Stimulated activated CD4-positive, alpha-beta T cell treated with anti-CD3 and anti-CD28 coated beads, Interleukin-4, amount 100 ng/mL, for 48 hours (primary cell): ENCODE results near the gene CYP4F8.
"Not testable (repeated sequence)": the region's sequence is repeated elsewhere in the genome, so short reads cannot be mapped to it uniquely, and the experiment has no call there.

Source experiments
- DNase-seq, 2 donors: peaks; one replicate each; pipeline ENCODE4 v3.0.0-alpha.2; 2020; ENCODE audit warnings: low read depth in 2 of 2

Gene CYP4F8, protein sequence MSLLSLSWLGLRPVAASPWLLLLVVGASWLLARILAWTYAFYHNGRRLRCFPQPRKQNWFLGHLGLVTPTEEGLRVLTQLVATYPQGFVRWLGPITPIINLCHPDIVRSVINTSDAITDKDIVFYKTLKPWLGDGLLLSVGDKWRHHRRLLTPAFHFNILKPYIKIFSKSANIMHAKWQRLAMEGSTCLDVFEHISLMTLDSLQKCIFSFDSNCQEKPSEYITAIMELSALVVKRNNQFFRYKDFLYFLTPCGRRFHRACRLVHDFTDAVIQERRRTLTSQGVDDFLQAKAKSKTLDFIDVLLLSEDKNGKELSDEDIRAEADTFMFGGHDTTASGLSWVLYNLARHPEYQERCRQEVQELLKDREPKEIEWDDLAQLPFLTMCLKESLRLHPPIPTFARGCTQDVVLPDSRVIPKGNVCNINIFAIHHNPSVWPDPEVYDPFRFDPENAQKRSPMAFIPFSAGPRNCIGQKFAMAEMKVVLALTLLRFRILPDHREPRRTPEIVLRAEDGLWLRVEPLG

DNA sequence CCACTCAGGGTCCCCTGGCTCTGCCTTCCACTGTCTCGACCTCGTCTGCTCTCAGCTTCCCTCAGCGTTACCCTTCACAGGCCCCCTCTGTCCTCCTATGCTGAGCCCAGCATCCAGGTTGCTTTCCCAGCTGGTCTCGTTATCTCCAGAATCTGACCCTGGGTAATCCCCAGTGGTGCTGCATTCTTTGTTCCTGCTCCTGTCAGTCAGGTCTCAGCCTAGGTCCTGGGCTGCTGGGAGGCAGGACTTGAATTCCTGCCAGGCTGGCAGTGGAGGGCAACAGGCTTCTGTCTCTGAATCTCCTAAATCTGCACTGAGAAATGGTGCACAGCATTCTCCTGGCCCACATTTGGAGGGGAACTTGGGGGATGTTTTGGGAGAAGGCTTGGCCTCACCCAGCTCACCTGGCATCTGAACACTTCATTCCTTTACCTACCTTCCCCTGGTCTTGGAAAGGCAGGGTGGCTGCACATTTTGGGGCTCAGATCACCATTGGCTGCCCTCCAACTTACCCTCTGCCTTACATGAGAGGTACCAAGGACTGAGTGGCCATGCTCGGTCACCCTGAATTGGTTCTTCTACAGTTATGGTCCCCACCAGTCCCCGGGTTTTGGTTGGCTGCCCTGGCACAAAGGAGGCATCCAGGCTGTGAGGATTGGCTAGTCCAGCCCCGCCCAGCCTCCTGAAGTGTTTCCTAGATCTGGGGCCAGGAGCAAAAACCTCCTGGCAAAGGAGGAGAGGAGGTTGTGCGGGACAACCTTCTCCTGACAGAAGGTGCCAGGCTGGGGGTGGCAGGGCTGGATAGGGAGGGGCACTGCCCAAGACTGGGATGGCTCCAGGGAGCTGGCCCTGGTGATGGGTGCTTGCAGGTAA, at the start of gene CYP4F8:
TSS of gene CYP4F8 (plus strand) at position 712 of the 873 bp plus-strand sequence. CDS start 399 bp downstream, outside the sequence.
- DNase-seq: no peak

DNA sequence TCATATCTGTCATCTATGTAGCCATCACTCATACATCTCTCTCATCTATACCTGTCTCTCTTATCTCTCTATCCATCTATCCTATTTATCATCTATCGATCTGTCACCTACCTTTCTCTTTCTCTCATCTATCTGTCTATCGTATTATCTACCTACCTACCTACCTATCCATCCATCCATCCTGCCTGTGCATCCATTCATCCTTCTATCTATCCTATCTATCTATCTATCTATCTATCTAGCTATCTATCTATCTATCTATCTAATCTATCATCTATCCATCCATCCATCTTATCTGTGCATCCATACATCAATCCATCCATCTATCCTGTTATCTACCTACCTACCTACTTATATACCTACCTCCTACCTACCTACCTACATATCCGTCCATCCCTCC, 44.6 kb upstream of the CYP4F8 start:
- no peak for DNase-seq

DNA sequence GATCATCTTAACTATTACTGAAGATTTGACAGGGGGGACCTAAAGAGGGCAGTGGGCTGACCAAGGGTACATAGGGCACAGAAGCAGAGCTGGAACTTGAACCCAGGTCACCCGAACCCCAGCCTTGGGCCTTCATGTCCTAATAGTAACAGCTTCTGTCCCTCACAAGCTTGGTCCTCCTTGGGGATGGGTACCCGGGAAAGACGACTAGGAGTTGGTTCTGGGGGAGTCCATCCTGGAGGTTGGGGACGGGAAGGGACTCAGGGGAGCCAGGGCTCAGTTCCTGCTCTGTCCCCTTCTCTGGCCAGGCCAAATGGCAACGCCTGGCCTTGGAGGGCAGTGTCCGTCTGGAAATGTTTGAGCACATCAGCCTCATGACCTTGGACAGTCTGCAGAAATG, 39.6 kb upstream of the CYP4F8 start:
- no peak for DNase-seq

DNA sequence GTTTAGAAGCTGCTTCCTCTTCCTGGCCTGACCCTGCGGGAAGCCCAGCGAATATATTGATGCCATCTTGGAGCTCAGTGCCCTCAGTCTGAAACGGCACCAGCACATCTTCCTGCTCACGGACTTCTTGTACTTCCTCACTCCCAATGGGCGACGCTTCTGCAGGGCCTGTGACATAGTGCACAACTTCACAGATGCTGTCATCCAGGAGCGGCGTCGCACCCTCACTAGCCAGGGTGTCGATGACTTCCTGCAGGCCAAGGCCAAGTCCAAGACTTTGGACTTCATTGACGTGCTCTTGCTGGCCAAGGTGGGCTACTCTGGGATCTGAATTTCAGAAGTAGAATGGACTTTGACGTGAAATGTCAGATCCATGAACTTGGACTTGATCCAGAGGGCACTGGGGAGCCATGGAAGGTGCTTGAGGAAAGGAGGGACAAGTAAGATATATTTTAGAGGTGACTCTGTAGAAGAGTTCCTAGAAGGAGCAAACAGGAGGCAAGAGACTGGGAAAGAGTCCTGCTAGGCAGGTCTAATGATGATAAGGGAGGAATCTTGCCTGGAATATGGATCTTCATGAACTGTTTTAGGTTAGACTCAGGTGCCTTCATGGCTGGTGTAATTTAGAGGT, 38.4 kb upstream of the CYP4F8 start:
- no peak for DNase-seq

DNA sequence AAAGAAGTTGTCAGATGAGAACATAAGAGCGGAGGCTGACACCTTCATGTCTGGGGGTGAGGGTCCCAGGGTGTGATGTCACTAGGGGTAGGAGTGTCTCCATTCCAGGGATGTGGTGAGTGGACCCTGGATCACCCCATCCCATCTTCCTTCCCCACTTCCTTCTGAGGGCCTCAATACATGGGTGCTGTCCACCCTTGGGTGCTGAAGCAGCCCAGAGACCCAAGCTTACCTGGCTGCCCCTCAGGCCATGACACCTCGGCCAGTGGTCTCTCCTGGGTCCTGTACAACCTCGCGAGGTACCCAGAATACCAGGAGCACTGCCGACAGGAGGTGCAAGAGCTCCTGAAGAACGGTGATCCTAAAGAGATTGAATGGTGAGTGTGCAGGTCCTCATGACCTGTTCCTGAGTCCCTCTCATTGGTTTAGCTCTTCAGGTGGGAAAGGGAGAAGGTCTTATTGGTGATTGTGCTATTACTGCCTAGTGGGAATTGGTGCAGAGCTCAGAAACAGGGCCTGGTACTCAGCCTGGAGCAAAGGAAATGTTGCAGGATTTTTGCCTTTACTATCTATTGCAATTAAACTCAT, 37.7 kb upstream of the CYP4F8 start:
- DNase-seq: no peak

DNA sequence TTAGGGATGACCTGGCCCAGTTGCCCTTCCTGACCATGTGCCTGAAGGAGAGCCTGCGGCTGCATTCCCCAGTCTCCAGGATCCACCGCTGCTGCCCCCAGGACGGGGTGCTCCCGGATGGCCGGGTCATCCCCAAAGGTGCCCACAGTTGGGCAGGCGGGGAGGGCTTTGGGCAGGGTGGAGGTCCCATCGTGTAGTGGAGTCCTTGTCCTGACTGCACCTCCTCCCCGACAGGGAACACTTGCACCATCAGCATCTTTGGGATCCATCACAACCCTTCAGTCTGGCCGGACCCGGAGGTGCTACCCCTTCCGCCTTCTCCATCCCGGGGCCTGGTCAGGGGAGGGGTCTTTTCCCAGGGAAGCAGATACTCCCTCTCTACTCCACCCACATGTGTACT, 31.7 kb upstream of the CYP4F8 start:
- no peak for DNase-seq

DNA sequence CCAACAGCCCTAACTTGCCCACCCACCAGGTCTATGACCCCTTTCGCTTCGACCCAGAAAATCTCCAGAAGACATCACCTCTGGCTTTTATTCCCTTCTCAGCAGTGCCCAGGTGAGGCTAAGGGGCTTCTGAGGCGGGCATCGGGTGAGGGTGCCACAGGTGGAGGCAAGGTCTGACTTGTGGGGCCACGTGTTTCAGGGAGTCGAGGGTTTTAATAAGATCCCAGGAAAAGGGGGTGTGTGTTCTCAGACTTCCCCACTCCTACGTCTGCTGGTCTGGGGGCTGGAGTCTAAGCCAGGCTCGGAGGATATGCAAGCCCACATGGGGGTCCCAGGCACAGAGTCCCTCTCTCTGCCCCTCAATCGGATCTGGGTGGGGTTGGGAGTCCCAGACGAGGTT, 30.9 kb upstream of the CYP4F8 start:
- no peak for DNase-seq

DNA sequence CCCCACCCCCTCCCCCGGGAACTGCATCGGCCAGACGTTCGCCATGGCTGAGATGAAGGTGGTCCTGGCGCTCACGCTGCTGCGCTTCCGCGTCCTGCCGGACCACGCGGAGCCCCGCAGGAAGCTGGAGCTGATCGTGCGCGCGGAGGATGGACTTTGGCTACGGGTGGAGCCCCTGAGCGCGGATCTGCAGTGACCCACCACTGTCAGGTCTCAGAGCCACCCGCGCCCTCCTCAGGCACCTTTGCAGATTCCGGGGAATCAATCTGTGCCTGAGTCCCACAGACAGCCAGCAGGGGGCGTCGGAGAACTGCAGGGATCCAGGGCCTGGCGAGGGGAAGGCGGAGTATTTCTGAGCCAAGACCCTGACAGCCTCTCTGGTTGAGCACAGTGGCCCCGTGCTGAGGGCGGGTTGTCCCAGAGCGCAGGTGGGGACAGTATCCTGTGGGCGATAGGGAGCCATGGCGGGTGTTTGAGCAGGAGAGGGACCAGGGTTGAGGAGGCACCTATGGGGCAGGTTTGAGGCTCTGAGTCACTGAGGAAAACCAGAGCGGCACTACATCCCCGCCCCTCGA, 30.4 kb upstream of the CYP4F8 start:
- peak; percentile 78 to 88 for DNase-seq

DNA sequence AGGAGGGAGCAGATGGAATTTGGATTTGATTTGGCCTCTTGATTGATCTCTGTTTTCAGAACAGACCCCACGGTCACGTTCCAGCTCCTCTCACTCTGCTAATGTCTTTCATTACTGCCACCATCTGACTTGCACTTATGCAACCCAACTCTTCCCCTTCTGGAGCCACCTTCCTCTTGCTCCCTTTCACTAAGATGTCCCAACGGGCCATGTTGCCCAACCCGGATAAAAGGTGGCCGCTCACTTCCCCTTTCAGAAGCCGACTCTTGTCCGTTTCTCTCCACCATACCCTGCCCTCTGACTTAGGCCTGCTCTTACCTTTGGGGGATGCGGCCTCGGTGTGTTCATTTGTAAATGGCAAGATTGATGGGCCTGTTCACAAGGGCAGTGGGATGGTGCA, 27.4 kb upstream of the CYP4F8 start:
- no peak for DNase-seq

DNA sequence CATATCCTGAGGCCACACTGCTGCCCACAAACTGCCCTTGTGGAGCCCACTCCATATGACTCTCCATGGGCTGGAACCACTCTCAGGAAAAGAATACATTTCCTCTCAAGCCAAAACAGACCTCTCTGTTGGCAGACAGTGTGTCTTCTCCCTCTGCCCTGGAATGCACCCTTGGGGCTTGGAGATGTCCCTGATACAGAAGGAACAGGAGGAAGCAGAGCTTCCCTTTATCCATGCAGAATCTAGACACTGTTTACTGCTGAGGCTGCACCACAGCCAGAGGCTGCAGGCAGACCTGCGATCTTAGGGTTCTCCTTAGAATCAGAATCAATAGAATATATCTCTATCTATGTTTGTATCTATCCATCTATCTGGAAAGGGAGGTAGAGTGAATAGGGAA, 26.8 kb upstream of the CYP4F8 start:
- DNase-seq: no peak

DNA sequence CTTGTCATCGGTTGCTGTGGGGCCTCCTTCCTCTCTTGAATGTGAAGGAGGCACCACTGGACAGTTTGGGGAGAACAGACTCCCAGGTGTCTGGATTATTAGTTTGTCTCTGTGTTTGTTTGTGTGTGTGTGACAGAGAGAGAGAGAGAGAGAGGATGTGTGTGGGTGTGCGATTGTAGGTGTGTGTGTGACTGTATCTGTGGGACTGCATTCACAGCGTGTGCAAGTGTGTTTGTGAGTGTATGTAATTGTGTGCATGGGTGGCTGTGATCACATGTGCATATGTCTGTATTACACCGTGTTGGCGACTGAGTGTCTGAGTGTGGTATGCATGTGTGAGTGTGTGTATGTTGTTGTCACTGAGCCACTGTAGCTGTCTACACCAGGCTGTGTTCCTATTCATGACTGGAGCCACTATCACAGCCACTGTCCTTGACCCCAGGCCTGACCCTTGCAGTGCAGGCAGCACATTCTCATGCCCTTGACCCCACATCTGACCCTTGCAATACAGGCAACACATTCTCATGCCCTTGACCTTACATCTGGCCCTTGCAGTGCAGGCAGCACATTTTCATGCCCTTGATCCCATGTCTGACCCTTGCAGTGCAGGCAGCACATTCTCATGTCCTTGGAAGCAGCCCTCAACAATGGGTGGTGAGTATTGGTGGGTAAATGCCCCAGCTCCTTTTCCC, 25.1 kb upstream of the CYP4F8 start:
- no peak for DNase-seq

DNA sequence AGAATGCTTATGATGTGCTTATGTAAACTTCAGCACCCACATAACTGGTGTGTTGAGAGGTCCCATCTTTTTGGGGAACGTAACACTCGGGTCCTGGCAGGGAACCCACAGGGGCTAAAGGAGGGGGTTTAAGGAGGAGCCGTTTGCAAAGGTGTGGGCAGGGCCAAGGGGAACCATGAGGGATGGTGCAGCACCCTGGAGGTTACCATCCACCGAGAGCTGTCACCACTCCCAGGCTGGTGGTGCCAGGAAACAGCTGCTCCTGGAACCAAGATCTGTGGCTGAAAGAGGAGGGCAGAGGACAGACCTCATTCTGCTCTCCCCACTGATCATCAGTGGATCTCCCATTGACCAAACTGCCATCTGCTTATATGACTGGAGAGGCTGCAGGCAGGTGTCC, 23.2 kb upstream of the CYP4F8 start:
- no peak for DNase-seq

DNA sequence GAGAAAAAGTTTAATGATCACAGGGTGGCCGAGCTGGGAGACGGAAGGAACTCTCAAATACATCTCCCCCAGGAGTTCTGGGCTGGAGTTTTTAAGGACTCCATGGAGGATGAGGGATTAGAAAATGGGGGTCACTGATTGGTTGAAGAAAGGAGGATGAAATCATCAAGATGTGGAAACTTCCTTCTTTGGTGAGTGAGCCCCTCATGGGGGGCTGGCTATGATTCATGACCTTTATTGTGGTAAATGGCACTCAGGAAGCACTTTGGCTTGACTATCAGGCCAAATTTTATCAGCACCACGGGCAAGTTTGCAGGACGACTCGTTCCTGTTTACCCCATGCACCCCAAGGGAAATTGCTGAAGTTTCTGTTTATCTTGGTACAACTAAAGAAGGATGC, 22.5 kb upstream of the CYP4F8 start:
- DNase-seq: not testable (repeated sequence)

DNA sequence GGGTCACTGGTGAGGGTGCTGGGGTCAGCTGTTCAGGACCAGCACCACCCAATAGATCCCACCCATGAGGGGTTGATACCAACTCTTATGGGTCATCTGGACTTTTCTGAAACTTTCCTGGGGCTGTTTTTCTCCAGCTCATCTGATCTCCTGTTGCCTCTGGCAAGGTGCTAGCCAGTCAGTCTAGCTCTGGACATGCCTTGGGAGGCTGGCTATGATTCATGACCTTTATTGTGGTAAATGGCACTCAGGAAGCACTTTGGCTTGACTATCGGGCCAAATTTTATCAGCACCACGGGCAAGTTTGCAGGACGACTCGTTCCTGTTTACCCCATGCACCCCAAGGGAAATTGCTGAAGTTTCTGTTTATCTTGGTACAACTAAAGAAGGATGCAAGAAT, 21.3 kb upstream of the CYP4F8 start:
- DNase-seq: not testable (repeated sequence)

DNA sequence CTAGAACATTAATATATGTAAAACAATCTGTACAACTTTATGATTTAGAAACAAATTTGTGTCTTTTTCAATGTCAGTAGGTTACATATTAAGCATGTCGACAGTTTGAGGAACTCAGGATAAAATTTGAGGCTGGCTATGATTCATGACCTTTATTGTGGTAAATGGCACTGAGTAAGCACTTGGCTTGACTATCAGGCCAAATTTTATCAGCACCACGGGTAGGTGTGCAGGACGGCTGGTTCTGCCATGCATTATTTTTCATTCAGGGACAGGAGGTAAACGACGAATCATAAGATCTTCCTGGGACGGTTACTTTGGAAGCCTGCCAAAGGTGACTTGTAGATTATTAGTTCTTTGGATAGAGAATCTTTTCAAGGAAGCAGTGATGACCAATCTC, 19.9 kb upstream of the CYP4F8 start:
- no peak for DNase-seq

DNA sequence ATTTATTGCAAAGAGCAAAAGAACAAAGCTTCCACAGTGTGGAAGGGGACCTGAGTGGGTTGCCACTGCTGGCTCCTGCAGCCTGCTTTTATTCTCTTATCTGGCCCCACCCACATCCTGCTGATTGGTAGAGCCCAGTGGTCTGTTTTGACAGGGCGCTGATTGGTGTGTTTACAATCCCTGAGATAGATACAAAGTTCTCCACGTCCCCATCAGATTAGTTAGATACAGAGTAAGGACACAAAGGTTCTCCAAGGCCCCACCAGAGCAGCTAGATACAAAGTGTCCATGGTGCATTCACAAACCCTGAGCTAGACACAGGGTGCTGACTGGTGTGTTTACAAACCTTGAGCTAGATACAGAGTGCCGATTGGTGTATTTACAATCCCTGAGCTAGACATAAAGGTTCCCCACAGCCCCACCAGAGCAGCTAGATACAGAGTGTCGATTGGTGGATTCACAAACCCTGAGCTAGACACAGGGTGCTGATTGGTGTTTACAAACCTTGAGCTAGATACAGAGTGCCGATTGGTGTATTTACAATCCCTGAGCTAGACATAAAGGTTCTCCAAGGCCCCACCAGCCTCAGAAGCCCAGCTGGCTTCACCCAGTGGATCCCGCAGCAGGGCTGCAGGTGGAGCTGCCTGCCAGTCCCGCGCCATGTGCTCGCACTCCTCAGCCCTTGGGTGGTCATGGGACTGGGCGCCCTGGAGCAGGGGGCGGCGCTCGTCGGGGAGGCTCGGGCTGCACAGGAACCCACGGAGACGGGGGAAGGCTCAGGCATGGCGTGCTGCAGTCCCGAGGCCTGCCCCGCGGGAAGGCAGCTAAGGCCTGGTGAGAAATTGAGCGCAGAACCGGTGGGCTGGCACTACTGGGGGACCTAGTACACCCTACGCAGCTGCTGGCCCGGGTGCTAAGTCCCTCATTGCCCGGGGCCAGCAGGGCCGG, 6.8 kb upstream of the CYP4F8 start:
- DNase-seq: not testable (repeated sequence)

DNA sequence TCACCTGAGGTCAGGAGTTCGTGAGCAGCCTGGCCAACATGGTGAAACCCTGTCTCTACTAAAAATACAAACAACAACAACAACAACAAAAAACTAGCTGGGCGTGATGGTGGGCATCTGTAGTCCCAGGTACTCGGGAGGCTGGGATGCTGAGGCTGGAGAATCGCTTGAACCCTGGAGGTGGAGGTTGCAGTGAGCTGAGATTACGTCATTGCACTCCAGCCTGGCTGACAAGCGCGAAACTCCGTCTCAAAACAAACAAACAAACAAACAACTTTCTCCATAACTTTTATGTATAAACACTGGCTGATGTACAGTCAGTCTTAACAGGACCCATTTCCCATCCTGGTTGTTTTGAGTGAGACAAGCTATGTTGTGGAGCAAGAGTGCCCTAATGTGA, 5.8 kb upstream of the CYP4F8 start:
- DNase-seq: no peak

DNA sequence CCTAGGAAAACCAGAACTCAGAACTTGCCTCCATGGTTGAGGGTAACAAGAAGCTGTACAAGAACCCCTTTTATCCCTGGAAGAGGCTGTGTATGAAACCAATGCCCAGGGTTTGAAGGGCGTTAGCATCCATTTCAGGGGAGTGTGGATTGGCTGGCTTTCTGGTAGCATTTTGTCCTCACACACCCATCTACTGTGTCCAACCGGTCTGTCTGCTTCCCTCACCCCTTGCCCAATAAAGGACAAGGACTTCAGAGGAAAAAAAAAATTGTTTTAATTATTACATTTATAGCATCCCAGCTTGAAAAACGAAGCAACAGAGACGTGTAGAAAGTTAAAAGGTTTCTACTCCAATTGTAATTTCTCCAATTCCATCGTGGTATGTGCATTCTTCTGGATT, 2.7 kb upstream of the CYP4F8 start:
- no peak for DNase-seq

DNA sequence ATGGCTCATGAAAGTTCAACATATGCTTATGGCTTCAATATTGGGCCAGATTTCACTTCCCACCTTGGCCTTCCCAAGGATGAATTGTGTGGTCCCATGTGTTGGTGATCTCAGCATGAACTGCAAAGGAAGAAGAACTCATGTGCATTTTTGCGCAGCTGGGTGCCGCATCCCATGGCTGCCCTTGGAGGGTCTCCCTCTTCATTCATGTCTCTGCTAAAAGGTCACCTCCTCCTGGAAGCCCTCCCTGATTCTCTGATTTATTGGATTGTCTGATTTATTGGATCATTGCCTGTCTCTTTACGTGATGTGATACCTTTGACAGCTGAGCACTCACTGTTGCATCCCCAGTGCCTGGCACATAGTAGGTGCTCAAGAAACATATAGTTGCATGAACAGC, 1.7 kb upstream of the CYP4F8 start:
- no peak for DNase-seq

DNA sequence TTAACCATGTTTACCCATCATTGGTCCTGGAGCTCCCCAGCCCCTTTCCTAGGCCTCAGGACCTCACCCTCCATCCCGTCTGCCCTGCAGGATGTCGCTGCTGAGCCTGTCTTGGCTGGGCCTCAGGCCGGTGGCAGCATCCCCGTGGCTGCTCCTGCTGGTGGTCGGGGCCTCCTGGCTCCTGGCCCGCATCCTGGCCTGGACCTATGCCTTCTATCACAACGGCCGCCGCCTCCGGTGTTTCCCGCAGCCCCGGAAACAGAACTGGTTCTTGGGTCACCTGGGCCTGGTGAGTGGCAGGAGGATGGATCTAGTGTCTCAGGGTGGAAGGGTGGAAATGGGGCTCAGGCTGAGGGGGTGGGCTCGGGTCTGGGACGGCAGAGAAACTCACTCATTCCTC, 508 bp downstream of the CYP4F8 start:
- DNase-seq: no peak
